AG04450 (cell line): Measurements from ENCODE around the gene CELA3A. TPM values are rescaled to one million over a fixed set of nuclear protein-coding genes. Genes with fewer than 3 reads are reported as not detected.

Experiments
- CTCF ChIA-PET: fragments of 300-600, 350-600 bp; formaldehyde crosslinking; extraction: SDS; loops from one replicate; lab custom pipeline; 2022; ENCODE audit warnings: antibody characterized with exemption, inconsistent platforms; lab: Charles Lee
- POLR2A ChIA-PET: fragments of 350-600 bp; formaldehyde crosslinking; extraction: SDS; loops from one replicate; lab custom pipeline; 2021; ENCODE audit warnings: antibody characterized with exemption, inconsistent platforms; lab: Yijun Ruan, JAX
- DNase-seq: peaks from one replicate; pipeline ENCODE4 v3.0.0-alpha.2; 2011; ENCODE audit warnings: low read depth, low spot score
- H3K27ac ChIP-seq: one replicate; pipeline ENCODE4 v1.5.1; 2012; ENCODE audit warnings: low read depth, low read length, control low read depth
- H3K27me3 ChIP-seq: one replicate; pipeline ENCODE4 v1.6.0; 2012; ENCODE audit warnings: low read length; ENCODE audit not compliant: control insufficient read depth, insufficient read depth
- H3K4me3 ChIP-seq: 2 replicates; pipeline ENCODE4 v1.5.1; 2011; ENCODE audit warnings: mild to moderate bottlenecking, low read depth, low read length, control low read depth
- H3K9me3 ChIP-seq: 2 replicates; pipeline ENCODE4 v1.5.1; 2012; ENCODE audit warnings: low read length; ENCODE audit not compliant: control insufficient read depth, insufficient read depth
- CTCF ChIP-seq: IDR thresholded peaks from 2 replicates; pipeline ENCODE4 v1.5.1; 2011; ENCODE audit warnings: low read depth, low read length, control low read depth, inconsistent platforms
- polyA plus RNA-seq: library from polyadenylated mRNA; depleted of rRNA; stranded (reverse); fragments of >200 nt; gene quantifications from 2 replicates; pipeline ENCODE4 v1.2.3, GENCODE V29; 2011

Gene CELA3A
- polyA plus RNA-seq, 1 experiment = not detected

- no peak for TF ChIP-seq CTCF
- H3K27ac ChIP-seq = no peak overlapping the region
- H3K4me3 ChIP-seq = no peak overlapping the region
- POLR2A ChIA-PET = no interaction called here
- H3K27me3 ChIP-seq = peaks cover 3% of the 10 kb centered on the region
- no peak for DNase-seq
- no peaks in the 10 kb centered on the region for H3K9me3 ChIP-seq
- CTCF ChIA-PET = interaction anchor here (1.9 kb wide), 1 partner anchor 17 kb away, joined by 6 read pairs; no protein-coding TSS in a partner anchor
Observed at GRCh38 chr1:21956720-21957552, 44.5 kb upstream of the CELA3A start.

GRCh38 chr1:21961337-21961736, 40.1 kb upstream of the CELA3A start:
- no peak overlapping the region for H3K27ac ChIP-seq
- POLR2A ChIA-PET = interaction anchor here (0.6 kb wide), 1 partner anchor 441 kb away, joined by 4 read pairs; no protein-coding TSS in a partner anchor
- CTCF ChIA-PET = no interaction called here
- H3K27me3 ChIP-seq = no peaks in the 10 kb centered on the region
- no peaks in the 10 kb centered on the region for H3K9me3 ChIP-seq
- no peak overlapping the region for H3K4me3 ChIP-seq
- no peak for TF ChIP-seq CTCF
- DNase-seq = no peak

- Histone ChIP-seq H3K27me3 (no peaks in the 10 kb centered on the region), H3K9me3 (no peaks in the 10 kb centered on the region), H3K4me3 (no peak overlapping the region), H3K27ac (no peak overlapping the region)
- POLR2A ChIA-PET = no interaction called here
- no peak for TF ChIP-seq CTCF
- CTCF ChIA-PET = no interaction called here
- no peak for DNase-seq
Observed at GRCh38 chr1:21961799-21962198, 39.7 kb upstream of the CELA3A start.

GRCh38 chr1:21963477-21964217, 37.8 kb upstream of the CELA3A start:
- H3K27ac ChIP-seq = no peak overlapping the region
- no peaks in the 10 kb centered on the region for H3K27me3 ChIP-seq
- TF ChIP-seq CTCF = peak; percentile 95
- ChIA-PET POLR2A (no interaction called here), CTCF (interaction anchor here (0.7 to 1.4 kb wide), 13 partner anchors 8 to 230 kb away, joined by 3 to 9 read pairs (median 4); no protein-coding TSS in a partner anchor)
- H3K9me3 ChIP-seq = no peaks in the 10 kb centered on the region
- peak; percentile 15 for DNase-seq
- H3K4me3 ChIP-seq = no peak overlapping the region
